ENCODE data around the gene SEC31B.

The SEC31B gene, protein sequence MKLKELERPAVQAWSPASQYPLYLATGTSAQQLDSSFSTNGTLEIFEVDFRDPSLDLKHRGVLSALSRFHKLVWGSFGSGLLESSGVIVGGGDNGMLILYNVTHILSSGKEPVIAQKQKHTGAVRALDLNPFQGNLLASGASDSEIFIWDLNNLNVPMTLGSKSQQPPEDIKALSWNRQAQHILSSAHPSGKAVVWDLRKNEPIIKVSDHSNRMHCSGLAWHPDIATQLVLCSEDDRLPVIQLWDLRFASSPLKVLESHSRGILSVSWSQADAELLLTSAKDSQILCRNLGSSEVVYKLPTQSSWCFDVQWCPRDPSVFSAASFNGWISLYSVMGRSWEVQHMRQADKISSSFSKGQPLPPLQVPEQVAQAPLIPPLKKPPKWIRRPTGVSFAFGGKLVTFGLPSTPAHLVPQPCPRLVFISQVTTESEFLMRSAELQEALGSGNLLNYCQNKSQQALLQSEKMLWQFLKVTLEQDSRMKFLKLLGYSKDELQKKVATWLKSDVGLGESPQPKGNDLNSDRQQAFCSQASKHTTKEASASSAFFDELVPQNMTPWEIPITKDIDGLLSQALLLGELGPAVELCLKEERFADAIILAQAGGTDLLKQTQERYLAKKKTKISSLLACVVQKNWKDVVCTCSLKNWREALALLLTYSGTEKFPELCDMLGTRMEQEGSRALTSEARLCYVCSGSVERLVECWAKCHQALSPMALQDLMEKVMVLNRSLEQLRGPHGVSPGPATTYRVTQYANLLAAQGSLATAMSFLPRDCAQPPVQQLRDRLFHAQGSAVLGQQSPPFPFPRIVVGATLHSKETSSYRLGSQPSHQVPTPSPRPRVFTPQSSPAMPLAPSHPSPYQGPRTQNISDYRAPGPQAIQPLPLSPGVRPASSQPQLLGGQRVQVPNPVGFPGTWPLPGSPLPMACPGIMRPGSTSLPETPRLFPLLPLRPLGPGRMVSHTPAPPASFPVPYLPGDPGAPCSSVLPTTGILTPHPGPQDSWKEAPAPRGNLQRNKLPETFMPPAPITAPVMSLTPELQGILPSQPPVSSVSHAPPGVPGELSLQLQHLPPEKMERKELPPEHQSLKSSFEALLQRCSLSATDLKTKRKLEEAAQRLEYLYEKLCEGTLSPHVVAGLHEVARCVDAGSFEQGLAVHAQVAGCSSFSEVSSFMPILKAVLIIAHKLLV

DNA sequence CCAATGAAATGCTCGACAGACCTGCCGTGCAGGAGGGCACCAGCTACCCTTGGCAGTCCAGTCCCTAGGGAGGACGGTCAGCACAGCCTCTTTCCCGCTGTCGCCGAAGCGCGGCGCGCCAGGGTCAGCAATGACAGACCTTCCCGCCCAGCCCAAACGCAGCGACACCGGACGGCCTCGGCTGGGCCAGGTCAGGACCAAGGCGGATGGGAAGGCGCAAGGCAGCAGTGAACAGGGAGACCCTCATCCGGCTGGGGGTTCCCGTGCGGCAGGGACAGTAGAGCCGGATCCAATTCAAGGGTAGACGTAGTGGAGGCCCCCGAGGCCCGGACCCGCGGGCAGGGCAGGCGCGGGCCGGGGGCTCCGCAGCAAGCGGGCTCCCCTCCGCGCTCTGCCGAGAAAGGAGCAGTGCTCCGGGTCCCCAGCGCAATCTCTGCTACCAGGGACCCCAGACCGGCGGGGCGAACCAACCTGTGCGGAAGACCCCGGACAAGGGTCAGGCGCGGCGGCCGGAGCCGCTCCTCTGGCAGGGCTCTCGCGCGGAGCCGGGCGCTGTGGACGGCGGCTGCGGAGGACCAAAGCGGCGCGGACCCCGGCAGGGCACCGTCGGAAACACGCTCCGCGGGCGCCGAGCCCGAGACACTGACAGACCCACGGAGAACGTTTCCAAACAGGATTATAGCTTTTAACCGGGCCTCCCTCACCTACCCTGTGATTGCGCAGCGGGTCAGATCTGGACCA is at the start of gene SEC31B:
TSS of gene SEC31B (minus strand) at position 551 of the 741 bp plus-strand sequence. CDS start 2,909 bp downstream, outside the sequence.
- DNase-seq (ENCODE audit: low spot score): peak; percentile 88

DNA sequence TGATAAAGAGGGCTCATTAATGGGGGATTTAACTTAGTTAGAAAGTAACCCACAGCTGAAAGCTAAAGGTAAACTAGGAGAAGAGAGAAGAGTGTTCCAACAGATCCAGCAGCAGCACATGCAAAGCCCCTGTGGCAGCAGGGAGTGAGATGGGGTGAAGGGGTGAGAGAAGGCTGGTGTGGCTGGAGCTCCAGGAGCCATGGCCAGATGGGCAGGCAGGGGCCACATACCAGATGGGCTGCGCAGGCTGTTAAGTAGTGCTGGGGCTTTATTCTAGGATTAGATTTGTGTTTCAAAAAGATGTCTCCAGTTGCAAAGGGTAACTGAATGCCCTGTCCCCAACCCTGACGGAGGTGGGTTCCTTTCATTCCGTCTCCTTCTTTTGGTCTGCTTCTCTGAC is 49.3 kb upstream of the SEC31B start:
- DNase-seq (ENCODE audit: low spot score): no peak

DNA sequence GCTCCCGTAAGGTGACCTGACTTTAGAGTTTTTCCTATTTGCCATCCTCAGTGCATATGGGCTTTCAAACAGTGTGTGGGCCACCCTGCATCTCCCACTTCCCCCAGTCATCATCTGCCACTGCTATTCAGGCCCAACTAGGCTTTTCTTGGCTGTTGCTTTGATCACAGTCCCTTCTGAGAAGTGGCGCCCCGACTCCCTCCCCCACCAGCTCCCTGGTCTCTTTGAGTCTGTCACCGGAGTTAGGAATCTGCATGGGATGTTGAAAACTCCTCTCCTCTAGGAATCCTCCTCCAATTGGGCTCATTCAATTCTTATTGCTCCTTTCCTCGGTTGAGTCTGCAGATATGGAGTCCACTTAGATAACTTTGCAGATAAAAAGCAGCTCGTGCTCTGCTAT is 48.2 kb upstream of the SEC31B start:
- DNase-seq (ENCODE audit: low spot score): no peak

DNA sequence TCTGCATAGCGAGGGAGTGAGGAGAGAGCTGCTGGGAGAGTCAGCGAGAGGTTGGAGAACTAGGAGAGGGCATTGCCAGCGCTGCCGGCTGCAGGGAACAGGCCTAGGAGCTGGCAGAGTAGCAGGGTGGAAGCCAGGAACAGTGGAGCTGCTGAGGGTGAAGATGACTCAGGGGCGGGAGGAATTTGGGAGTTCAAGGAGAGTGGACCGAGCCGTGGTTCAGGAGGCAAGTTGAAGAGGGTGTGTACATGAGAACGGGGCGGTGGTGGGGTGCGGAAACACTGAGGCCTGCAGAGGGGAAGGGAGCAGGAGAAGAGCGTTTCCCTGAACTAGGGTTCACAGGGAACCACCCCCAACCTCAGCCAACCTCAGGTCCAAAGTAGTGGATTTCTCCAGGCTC is 47.6 kb upstream of the SEC31B start:
- no peak for DNase-seq (ENCODE audit: low spot score)

DNA sequence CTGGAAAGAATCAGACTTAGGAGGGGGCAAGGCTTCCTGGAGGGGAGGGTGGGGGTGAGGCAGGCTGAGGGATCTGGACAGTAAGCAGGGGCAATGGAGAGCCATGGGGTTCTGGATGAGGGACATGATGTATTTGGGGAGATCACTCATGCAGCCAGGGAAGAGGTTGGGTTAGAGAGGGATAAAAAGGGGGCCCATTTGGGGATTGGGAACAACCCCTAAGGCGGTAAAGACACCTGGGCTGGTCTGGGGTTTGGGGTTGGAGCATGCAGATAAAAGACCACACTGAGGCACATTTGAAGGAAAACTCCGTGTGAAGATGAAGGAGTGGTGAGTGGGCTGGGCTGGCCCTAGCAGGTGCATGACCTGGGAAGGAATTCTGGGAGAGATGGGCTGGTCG is 46.9 kb upstream of the SEC31B start:
- no peak for DNase-seq (ENCODE audit: low spot score)

DNA sequence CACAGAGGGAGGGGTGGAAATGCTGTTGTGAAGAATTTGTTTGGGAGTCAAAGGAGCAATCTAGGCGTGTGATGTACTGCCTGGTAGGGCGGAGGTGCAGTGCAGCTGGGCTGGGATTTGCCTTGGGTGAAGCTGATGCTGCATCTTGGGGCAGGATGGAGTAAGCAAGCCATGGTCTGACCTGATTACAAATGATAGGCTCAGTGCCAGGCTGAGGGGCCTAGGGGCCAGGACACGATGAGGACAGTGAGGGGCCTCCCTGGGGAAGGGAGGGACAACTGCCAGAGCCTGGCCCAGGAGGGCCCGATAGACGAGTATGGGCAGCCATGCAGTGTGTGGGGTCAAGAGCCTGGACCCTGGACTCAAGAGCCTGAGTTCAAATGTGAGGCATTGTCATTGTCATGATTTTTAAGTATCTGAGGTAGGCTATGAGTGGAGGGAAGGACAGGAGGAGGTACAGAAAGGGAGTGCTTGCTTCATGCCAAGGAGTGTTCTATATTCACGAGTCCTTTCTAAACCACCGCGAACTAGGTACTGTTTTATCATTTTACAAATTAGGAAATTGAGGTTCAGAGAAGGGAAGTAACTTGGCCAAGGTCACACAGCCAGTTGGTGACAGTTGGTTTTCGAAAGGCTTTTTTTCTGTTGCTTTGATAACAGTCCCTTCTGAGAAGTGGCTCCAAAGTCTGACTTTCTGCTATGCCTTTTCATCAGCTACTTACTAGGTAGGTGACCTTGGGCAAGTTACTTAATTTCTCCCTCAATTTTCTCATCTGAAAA is 45.7 kb upstream of the SEC31B start:
- DNase-seq (ENCODE audit: low spot score): no peak

DNA sequence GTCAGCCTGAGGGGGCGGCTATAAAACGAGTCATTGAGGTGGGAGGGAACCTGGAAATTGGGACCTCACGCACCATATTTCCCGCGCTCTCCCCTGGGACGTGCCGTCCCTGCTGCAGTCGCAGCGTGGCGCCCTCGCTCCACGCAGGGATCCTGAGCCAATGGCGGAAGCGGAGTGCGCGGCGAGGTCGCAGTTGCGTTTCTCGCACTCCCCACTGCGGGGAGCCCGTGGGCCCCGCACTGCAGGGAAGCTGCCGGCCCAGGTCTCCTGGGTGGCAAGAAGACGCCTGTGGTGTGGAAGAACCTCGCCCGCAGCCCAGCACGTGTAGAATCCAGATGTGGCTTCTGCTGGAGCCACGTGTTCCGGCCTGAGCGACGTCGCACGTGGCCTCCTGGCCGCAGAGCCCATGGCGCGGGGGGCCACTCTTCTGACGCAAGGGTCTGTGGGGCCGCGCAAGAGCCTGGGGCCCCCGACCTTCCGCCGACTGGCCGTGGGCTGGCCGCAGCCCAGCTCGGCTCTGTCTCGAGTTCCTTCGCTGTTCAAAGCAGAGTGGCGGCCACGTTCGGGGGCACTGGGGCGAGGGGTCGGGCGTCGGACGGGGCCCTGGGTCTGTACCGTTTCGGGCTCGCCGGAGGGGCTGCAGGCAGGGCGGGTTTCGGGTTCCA is 42.5 kb upstream of the SEC31B start:
- peak; percentile 88 for DNase-seq (ENCODE audit: low spot score)

DNA sequence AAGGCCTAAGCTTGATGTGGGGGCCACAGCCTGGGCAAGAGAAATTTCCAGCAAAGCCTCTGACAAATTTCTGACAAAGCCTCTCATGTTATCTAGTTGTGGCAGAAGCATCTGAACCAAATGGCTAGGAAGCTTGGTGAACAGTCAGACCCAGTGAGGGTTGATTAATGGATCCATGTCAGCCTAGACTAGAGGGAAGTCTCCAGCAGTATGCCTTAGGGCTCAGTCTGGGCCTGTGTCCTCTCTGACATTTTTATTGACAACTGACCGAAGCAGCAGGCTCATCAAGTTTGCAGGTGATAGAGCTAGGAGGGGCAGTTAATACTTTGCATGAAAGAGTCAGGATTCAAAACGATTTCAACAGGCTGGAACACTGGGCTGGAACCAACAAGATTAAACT is 41.3 kb upstream of the SEC31B start:
- no peak for DNase-seq (ENCODE audit: low spot score)

DNA sequence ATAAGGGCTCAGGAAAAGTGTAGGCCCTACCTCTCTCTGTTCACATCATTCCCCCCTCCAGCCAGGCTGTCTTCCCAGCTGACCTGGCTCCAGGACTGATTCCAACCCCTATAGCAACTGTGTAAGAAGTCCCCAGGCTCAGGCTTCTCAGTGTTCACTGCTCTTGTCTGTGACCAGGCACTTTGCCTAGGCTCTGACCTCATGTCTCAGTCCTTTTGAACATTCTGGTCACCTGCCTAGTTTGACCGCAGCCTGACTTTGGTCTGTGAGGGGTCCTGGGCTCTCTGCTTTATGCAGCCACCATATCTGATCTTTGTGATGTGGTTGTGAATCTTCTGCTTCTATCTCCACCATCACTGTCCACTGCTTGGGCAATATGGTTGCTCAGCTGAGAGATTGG is 40.6 kb upstream of the SEC31B start:
- DNase-seq (ENCODE audit: low spot score): no peak

DNA sequence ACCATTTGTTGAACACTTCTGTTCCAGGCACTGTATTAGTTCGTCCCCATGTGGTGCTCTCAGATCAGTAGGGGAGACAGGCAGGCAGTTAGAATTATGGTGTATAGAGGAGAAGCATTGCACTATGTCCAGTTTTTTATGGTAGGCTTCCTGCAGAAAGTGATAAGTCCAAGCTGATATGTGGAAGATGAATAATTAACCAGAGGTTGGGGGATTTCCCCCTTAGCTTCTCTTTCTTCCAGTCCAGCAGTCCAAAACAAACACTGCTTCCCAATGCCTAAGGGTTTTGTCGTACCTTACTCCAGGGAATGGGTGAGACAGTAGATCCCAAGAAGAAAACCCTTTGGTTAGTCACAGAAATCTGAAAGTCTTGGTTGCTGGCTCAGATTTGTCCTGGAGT is 35.2 kb upstream of the SEC31B start:
- DNase-seq (ENCODE audit: low spot score): peak; percentile 72

DNA sequence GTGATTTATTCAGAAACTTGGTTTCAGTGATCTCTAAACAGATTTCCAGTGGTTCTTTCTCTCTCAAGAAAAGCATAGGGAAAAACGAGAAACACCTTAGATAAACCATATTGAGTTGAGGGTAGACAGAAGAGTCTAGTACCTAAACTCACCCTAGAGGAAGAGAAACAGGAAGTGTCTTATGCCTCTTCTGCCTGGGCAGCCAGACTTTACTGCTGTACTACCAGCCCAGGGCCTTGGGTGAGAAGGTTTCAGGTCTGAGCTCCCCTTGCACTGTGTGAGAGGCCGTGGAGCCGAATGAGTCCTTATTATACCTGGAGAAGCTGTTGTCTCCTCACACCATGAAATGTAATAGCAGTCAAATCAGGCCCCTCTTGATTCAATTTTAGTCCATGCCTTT is 34.3 kb upstream of the SEC31B start:
- DNase-seq (ENCODE audit: low spot score): no peak

DNA sequence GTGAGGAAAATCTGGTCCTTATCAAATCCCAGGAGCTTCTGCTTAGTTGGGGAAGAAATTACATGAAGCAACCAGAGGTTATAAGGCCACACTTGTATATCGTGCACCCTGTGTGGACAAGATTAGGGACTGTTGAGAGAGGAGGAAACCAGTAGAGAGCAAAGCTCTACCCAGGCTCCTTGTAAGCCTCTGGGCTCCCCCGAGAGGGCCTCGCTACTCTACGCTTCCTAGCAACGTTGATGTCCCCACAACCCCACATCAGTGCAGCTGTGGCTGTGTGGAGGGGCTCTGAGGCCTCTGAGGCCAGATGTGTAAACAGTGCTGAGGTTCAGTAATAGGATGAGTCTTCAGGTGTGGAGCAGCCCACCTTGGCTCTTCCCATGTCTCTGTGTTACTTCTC is 32.1 kb upstream of the SEC31B start:
- DNase-seq (ENCODE audit: low spot score): no peak

DNA sequence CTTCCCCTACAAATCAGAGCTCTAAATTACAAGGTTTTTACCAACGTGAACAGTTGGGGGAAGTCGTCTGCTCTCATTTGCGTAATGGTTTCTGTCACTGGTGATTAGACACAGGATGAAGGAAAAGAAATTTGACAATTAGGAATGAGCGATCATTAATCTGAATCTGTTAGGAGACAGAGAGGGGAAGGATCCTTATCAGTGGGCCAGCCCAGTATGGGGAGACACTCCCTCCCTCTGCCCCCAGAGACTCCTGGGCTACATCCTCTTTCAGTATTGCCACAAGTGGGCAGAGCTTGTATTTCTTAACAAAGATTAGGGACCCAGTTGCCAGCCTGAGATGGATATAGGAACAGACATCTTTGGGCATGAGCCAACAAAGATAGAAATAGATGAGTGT is 31.5 kb upstream of the SEC31B start:
- no peak for DNase-seq (ENCODE audit: low spot score)

DNA sequence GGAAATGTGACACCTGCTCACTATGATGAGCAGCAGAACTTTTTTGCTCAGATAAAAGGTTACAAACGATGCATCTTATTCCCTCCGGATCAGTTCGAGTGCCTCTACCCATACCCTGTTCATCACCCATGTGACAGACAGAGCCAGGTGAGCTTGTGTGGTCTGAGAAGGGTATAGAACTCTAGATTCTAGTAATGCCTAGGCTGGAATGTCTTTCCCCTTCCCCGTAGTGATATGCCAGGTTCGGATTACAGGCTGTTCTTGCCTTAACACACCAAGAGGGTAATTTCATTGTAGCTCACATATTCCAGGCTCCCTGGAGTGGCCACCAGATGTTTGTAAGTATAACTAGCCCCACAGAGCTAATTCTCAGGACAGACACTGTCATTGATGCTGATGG is 25.3 kb upstream of the SEC31B start:
- DNase-seq (ENCODE audit: low spot score): no peak

DNA sequence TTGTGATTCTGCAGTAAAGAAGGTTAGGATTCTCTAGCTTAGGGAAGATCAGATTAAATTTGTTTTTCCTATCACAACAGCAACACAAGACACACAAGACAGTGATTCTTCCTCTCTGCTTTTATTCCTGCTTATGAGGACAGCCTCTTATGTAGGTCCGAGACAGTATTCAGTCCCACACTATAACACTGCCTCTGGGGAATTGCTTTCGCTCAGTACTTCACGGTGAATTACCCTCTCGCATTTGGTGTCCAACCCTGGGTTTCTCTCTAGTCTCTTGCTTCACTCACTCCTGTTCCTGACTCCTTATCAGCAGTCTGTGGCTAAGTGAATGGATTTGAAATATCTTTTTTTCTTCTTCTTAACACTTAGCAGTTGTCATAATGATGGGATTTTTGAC is 17.8 kb upstream of the SEC31B start:
- no peak for DNase-seq (ENCODE audit: low spot score)

DNA sequence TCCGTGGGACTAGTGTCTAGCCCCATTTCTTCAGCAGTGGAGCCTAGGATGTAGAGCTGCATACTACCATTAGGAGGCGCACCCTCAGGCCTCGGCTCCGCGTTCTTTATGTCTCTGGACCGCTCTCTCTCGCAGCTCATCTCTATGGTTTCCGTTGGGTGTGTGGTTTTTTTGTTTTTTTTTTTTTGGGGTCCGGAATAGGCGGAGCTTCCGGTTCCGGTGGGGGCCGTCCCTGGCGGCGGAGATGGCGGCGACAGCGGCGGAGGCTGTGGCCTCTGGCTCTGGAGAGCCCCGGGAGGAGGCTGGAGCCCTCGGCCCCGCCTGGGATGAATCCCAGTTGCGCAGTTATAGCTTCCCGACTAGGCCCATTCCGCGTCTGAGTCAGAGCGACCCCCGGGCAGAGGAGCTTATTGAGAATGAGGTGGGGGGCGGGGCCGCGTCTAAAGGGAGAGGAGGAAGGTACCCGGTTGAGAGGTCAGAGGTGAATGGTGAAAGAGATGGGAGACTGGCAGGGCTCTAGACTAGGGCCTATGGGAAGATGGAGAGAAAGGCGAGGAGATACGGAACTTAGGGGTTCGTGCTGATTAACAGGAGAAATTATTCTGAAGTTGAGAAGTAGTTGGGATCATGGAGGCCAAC is 16.2 kb upstream of the SEC31B start, which contains the start of gene HIF1AN:
TSS of gene HIF1AN (plus strand) at position 229 of the 639 bp plus-strand sequence. CDS start at position 245, 16 bp downstream.
- peak; percentile 78 for DNase-seq (ENCODE audit: low spot score)

DNA sequence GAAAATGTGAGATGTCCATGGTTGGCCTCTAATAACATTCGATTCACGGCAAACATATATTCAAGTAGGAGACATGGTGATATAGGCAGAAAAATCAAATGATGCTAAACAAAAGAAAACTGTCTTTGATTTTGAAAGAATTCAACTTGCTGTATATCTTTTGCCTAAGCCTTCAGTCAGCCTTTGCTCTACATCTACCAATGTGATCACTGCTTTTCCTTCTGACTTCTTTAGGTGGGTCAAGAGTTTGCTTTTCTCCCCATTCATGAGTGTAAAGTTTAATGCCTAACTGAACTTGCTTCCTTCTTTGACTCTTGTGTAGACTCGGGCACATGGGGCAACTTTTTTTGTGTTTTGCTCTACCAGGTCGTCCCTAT is 15.7 kb upstream of the SEC31B start:
- DNase-seq (ENCODE audit: low spot score): no peak

DNA sequence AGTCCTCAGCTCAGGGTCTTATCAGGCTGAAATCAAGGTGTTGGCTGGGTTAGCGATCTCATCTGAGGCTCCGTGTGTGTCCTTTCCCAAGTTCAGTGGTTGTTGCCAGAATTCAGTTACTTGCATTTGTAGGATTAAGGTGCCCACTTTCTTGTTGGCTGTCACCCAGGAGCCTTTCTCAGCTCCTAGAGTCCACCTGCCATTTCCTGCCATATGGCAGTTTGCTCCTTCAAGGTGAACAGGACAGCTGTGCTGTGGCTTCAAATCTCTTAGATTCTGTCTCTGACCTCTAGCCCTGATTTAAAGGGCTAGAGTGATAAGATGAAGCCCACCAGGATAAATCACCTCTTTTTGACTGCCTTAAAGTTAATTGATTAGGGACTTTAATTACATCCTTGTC is 15.1 kb upstream of the SEC31B start:
- DNase-seq (ENCODE audit: low spot score): no peak

DNA sequence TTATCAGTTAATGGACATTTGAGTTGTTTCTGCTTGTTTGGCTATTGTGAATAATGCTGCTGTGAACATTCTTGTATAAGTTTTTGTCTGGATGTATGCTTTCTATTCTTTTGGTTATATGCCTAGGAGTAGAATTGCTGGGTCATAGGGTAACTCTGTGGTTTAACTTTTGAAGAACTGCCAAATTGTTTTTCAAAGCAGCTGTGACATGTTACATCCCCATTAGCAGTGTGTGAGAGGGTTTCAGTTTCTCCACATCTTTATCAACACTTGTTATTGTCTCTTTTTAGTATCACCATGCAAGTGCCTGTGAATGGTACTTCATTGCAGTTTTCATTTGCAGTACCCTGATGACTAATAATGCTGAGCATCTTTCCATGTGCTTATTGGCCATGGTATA is 12.1 kb upstream of the SEC31B start:
- no peak for DNase-seq (ENCODE audit: low spot score)

Measured in HuH-7 (cell line).